ENCODE results near the gene GPX7.
A peak's percentile ranks its signal among the peaks of the same experiment; 100 is the strongest.

The GPX7 gene

GRCh38 chr1:52585474-52585873, 16.7 kb upstream of the GPX7 start:
- no peaks in the 10 kb centered on the region for H3K9me3 ChIP-seq (ENCODE audit: insufficient read depth, low read depth, low read length)
- H4K8ac ChIP-seq (ENCODE audit: low read depth, low read length): no peak overlapping the region
- H3K9ac ChIP-seq (ENCODE audit: low read length): no peak overlapping the region
- H3K27me3 ChIP-seq (ENCODE audit: insufficient read depth, low read length): no peaks in the 10 kb centered on the region
- no CpG with 5 or more reads among the region's 1 CpG for WGBS (ENCODE audit: extremely low coverage, insufficient coverage, insufficient read length)
- no peak overlapping the region for H3K4me3 ChIP-seq (ENCODE audit: low read depth, low read length)
- H3K4ac ChIP-seq (ENCODE audit: low read depth, low read length): no peak overlapping the region
- H3K14ac ChIP-seq (ENCODE audit: low read length): peak overlapping the region; percentile 46
- H3K36me3 ChIP-seq (ENCODE audit: control insufficient read depth in 1 of 2, insufficient read depth in 2 of 2, low read length in 2 of 2): no peaks in the 10 kb centered on the region
- peak overlapping the region; percentile 66 for H2AK5ac ChIP-seq (ENCODE audit: low read length)
- peak overlapping the region; percentile 54 for H3K18ac ChIP-seq (ENCODE audit: low read length)
- H2BK12ac ChIP-seq (ENCODE audit: low read length): peak overlapping the region; percentile 91
- H4K91ac ChIP-seq (ENCODE audit: low read depth, low read length): peak overlapping the region; percentile 82
- H2AFZ ChIP-seq (ENCODE audit: insufficient read depth, low read length, poor library complexity): no peak overlapping the region
- peaks cover 1% of the 10 kb centered on the region for H3K79me2 ChIP-seq (ENCODE audit: control insufficient read depth, insufficient read depth, low read length, poor library complexity)
- peaks cover 9% of the 10 kb centered on the region for H3K79me1 ChIP-seq (ENCODE audit: low read length)
- H2BK120ac ChIP-seq (ENCODE audit: insufficient read depth, low read length, poor library complexity): peak overlapping the region; percentile 50
- no peak overlapping the region for H3K23ac ChIP-seq (ENCODE audit: low read length)
- peak overlapping the region; percentile 81 for H2BK5ac ChIP-seq (ENCODE audit: low read depth, low read length, poor library complexity)
- no peak overlapping the region for H3K27ac ChIP-seq (ENCODE audit: low read depth, low read length)
- DNase-seq: no peak
- no peak overlapping the region for H3K4me2 ChIP-seq (ENCODE audit: low read length)
- H3K4me1 ChIP-seq (ENCODE audit: control insufficient read depth in 1 of 2, insufficient read depth in 2 of 2, low read length in 2 of 2): peaks cover 0 to 5% of the 10 kb centered on the region in 2 experiments
- H4K12ac ChIP-seq (ENCODE audit: low read depth, low read length): no peak overlapping the region

- no peak overlapping the region for H4K12ac ChIP-seq (ENCODE audit: low read depth, low read length)
- no peak overlapping the region for H3K4ac ChIP-seq (ENCODE audit: low read depth, low read length)
- no peaks in the 10 kb centered on the region for H3K36me3 ChIP-seq (ENCODE audit: control insufficient read depth in 1 of 2, insufficient read depth in 2 of 2, low read length in 2 of 2)
- peaks cover 1% of the 10 kb centered on the region for H3K79me2 ChIP-seq (ENCODE audit: control insufficient read depth, insufficient read depth, low read length, poor library complexity)
- H2BK5ac ChIP-seq (ENCODE audit: low read depth, low read length, poor library complexity): no peak overlapping the region
- H4K8ac ChIP-seq (ENCODE audit: low read depth, low read length): no peak overlapping the region
- H3K23ac ChIP-seq (ENCODE audit: low read length): no peak overlapping the region
- H2BK120ac ChIP-seq (ENCODE audit: insufficient read depth, low read length, poor library complexity): no peak overlapping the region
- H4K91ac ChIP-seq (ENCODE audit: low read depth, low read length): no peak overlapping the region
- no peak overlapping the region for H3K4me2 ChIP-seq (ENCODE audit: low read length)
- H3K9ac ChIP-seq (ENCODE audit: low read length): no peak overlapping the region
- no peak overlapping the region for H3K14ac ChIP-seq (ENCODE audit: low read length)
- peaks cover 9% of the 10 kb centered on the region for H3K79me1 ChIP-seq (ENCODE audit: low read length)
- H3K18ac ChIP-seq (ENCODE audit: low read length): no peak overlapping the region
- no peak for DNase-seq
- H3K9me3 ChIP-seq (ENCODE audit: insufficient read depth, low read depth, low read length): no peaks in the 10 kb centered on the region
- no peak overlapping the region for H3K4me3 ChIP-seq (ENCODE audit: low read depth, low read length)
- H2AFZ ChIP-seq (ENCODE audit: insufficient read depth, low read length, poor library complexity): no peak overlapping the region
- no peak overlapping the region for H2BK12ac ChIP-seq (ENCODE audit: low read length)
- no peak overlapping the region for H3K27ac ChIP-seq (ENCODE audit: low read depth, low read length)
- H2AK5ac ChIP-seq (ENCODE audit: low read length): no peak overlapping the region
- H3K27me3 ChIP-seq (ENCODE audit: insufficient read depth, low read length): no peaks in the 10 kb centered on the region
- H3K4me1 ChIP-seq (ENCODE audit: control insufficient read depth in 1 of 2, insufficient read depth in 2 of 2, low read length in 2 of 2): peaks cover 0 to 5% of the 10 kb centered on the region in 2 experiments
Observed at GRCh38 chr1:52588027-52588426, 14.1 kb upstream of the GPX7 start.

- Histone ChIP-seq H3K36me3 (ENCODE audit: control insufficient read depth in 1 of 2, insufficient read depth in 2 of 2, low read length in 2 of 2) (no peaks in the 10 kb centered on the region), H3K27ac (ENCODE audit: low read depth, low read length) (no peak overlapping the region), H2AK5ac (ENCODE audit: low read length) (no peak overlapping the region), H2BK5ac (ENCODE audit: low read depth, low read length, poor library complexity) (no peak overlapping the region), H2AFZ (ENCODE audit: insufficient read depth, low read length, poor library complexity) (no peak overlapping the region), H4K8ac (ENCODE audit: low read depth, low read length) (no peak overlapping the region), H3K79me2 (ENCODE audit: control insufficient read depth, insufficient read depth, low read length, poor library complexity) (peaks cover 1% of the 10 kb centered on the region), H3K4me1 (ENCODE audit: control insufficient read depth in 1 of 2, insufficient read depth in 2 of 2, low read length in 2 of 2) (peaks cover 0 to 5% of the 10 kb centered on the region in 2 experiments), H3K9me3 (ENCODE audit: insufficient read depth, low read depth, low read length) (no peaks in the 10 kb centered on the region), H4K12ac (ENCODE audit: low read depth, low read length) (no peak overlapping the region), H3K23ac (ENCODE audit: low read length) (no peak overlapping the region), H3K27me3 (ENCODE audit: insufficient read depth, low read length) (no peaks in the 10 kb centered on the region), H2BK12ac (ENCODE audit: low read length) (no peak overlapping the region), H3K4ac (ENCODE audit: low read depth, low read length) (no peak overlapping the region), H3K14ac (ENCODE audit: low read length) (no peak overlapping the region), H3K79me1 (ENCODE audit: low read length) (peaks cover 9% of the 10 kb centered on the region), H4K91ac (ENCODE audit: low read depth, low read length) (no peak overlapping the region), H3K4me2 (ENCODE audit: low read length) (no peak overlapping the region), H2BK120ac (ENCODE audit: insufficient read depth, low read length, poor library complexity) (no peak overlapping the region), H3K18ac (ENCODE audit: low read length) (no peak overlapping the region), H3K4me3 (ENCODE audit: low read depth, low read length) (no peak overlapping the region), H3K9ac (ENCODE audit: low read length) (no peak overlapping the region)
- DNase-seq: no peak
- WGBS (ENCODE audit: extremely low coverage, insufficient coverage, insufficient read length): no CpG with 5 or more reads among the region's 1 CpG
Observed at GRCh38 chr1:52588535-52588934, 13.6 kb upstream of the GPX7 start.

- H3K4me1 ChIP-seq (ENCODE audit: control insufficient read depth in 1 of 2, insufficient read depth in 2 of 2, low read length in 2 of 2): peaks cover 0 to 5% of the 10 kb centered on the region in 2 experiments
- no CpG with 5 or more reads among the region's 6 CpGs for WGBS (ENCODE audit: extremely low coverage, insufficient coverage, insufficient read length)
- no peak overlapping the region for H2BK120ac ChIP-seq (ENCODE audit: insufficient read depth, low read length, poor library complexity)
- no peak overlapping the region for H2BK12ac ChIP-seq (ENCODE audit: low read length)
- no peaks in the 10 kb centered on the region for H3K27me3 ChIP-seq (ENCODE audit: insufficient read depth, low read length)
- H2AFZ ChIP-seq (ENCODE audit: insufficient read depth, low read length, poor library complexity): no peak overlapping the region
- no peak overlapping the region for H4K12ac ChIP-seq (ENCODE audit: low read depth, low read length)
- H3K9me3 ChIP-seq (ENCODE audit: insufficient read depth, low read depth, low read length): no peaks in the 10 kb centered on the region
- peaks cover 1% of the 10 kb centered on the region for H3K79me2 ChIP-seq (ENCODE audit: control insufficient read depth, insufficient read depth, low read length, poor library complexity)
- no peak for DNase-seq
- H4K91ac ChIP-seq (ENCODE audit: low read depth, low read length): no peak overlapping the region
- H3K79me1 ChIP-seq (ENCODE audit: low read length): peaks cover 9% of the 10 kb centered on the region
- H3K23ac ChIP-seq (ENCODE audit: low read length): no peak overlapping the region
- H3K4me2 ChIP-seq (ENCODE audit: low read length): no peak overlapping the region
- H4K8ac ChIP-seq (ENCODE audit: low read depth, low read length): no peak overlapping the region
- no peak overlapping the region for H3K27ac ChIP-seq (ENCODE audit: low read depth, low read length)
- no peaks in the 10 kb centered on the region for H3K36me3 ChIP-seq (ENCODE audit: control insufficient read depth in 1 of 2, insufficient read depth in 2 of 2, low read length in 2 of 2)
- H3K4me3 ChIP-seq (ENCODE audit: low read depth, low read length): no peak overlapping the region
- H3K18ac ChIP-seq (ENCODE audit: low read length): no peak overlapping the region
- H2AK5ac ChIP-seq (ENCODE audit: low read length): no peak overlapping the region
- H2BK5ac ChIP-seq (ENCODE audit: low read depth, low read length, poor library complexity): no peak overlapping the region
- H3K9ac ChIP-seq (ENCODE audit: low read length): no peak overlapping the region
- H3K14ac ChIP-seq (ENCODE audit: low read length): no peak overlapping the region
- no peak overlapping the region for H3K4ac ChIP-seq (ENCODE audit: low read depth, low read length)
Observed at GRCh38 chr1:52590266-52590665, 11.9 kb upstream of the GPX7 start.

Measured in trophoblast cell (in vitro differentiated cells and primary cell).